Hepatocyte (in vitro differentiated cells): ENCODE results near the gene ZBP1. TPM values are rescaled to one million over a fixed set of nuclear protein-coding genes. Genes with fewer than 3 reads are reported as not detected.

Experiments
- DNase-seq: peaks from one replicate; pipeline ENCODE4 v3.0.0-alpha.2; 2016; ENCODE audit warnings: low spot score
- H2AFZ ChIP-seq: fragments of 200-600 bp; sonication (generic); 2 replicates; pipeline ENCODE4 v1.6.0; 2016; ENCODE audit warnings: antibody characterized with exemption, mild to moderate bottlenecking
- H3K27ac ChIP-seq: fragments of 200-600 bp; sonication (generic); 2 replicates; pipeline ENCODE4 v1.5.1; 2016; ENCODE audit warnings: mild to moderate bottlenecking
- H3K27me3 ChIP-seq: fragments of 200-600 bp; sonication (generic); 2 replicates; pipeline ENCODE4 v1.6.1; 2016
- H3K36me3 ChIP-seq: fragments of 200-600 bp; sonication (generic); replicated peaks from 2 replicates; pipeline ENCODE4 v1.5.1; 2016; ENCODE audit warnings: low read depth; ENCODE audit not compliant: insufficient read depth
- H3K4me1 ChIP-seq: fragments of 200-600 bp; sonication (generic); 2 replicates; pipeline ENCODE4 v1.5.1; 2016; ENCODE audit warnings: mild to moderate bottlenecking, moderate library complexity; ENCODE audit not compliant: insufficient read depth
- H3K4me2 ChIP-seq: fragments of 200-600 bp; sonication (generic); 2 replicates; pipeline ENCODE4 v1.6.0; 2016
- H3K4me3 ChIP-seq: fragments of 200-600 bp; sonication (generic); 2 replicates; pipeline ENCODE4 v1.5.1; 2016; ENCODE audit warnings: mild to moderate bottlenecking
- H3K79me2 ChIP-seq: fragments of 200-600 bp; sonication (generic); 2 replicates; pipeline ENCODE4 v1.6.0; 2017; ENCODE audit warnings: mild to moderate bottlenecking
- H3K9me2 ChIP-seq: fragments of 200-600 bp; sonication (generic); replicated peaks from 2 replicates; pipeline ENCODE4 v1.6.0; 2017; ENCODE audit warnings: mild to moderate bottlenecking; ENCODE audit not compliant: insufficient read depth
- H3K9me3 ChIP-seq: fragments of 200-600 bp; sonication (generic); 2 replicates; pipeline ENCODE4 v1.5.1; 2016; ENCODE audit warnings: low read depth, mild to moderate bottlenecking
- H4K20me1 ChIP-seq: fragments of 200-600 bp; sonication (generic); 2 replicates; pipeline ENCODE4 v1.6.0; 2016; ENCODE audit warnings: mild to moderate bottlenecking; ENCODE audit not compliant: insufficient read depth, poor library complexity, severe bottlenecking
- CTCF ChIP-seq: fragments of 200-600 bp; sonication (generic); IDR thresholded peaks from 2 replicates; pipeline ENCODE4 v1.5.1; 2016; ENCODE audit warnings: antibody characterized with exemption, mild to moderate bottlenecking; ENCODE audit not compliant: poor library complexity
- EZH2 ChIP-seq: fragments of 200-600 bp; sonication (generic); IDR thresholded peaks from 2 replicates; pipeline ENCODE4 v1.6.1; 2016; ENCODE audit warnings: antibody characterized with exemption, mild to moderate bottlenecking, borderline replicate concordance
- EZH2phosphoT487 ChIP-seq: fragments of 200-600 bp; sonication (generic); IDR thresholded peaks from one replicate; pipeline ENCODE4 v1.6.1; 2018; ENCODE audit warnings: antibody characterized with exemption, mild to moderate bottlenecking, low read depth, moderate library complexity; ENCODE audit not compliant: unreplicated experiment, severe bottlenecking
- WGBS: methylation state at CpG from one replicate; pipeline ENCODE4 v1.1.6; 2016; ENCODE audit warnings: low lambda C conversion rate; ENCODE audit errors: missing lambda C conversion rate; 5-methylcytosine and 5-hydroxymethylcytosine counted together
- polyA plus RNA-seq: library from polyadenylated mRNA; unstranded; fragments of >200 nt; fragmentation: Nextera tagmentation; extraction: Ambion mirVana; gene quantifications from 2 replicates; pipeline ENCODE4 v1.2.1, GENCODE V29; 2016
- total RNA-seq: library from RNA; depleted of rRNA; stranded (reverse); fragments of >200 nt; gene quantifications from 2 replicates; pipeline ENCODE4 v1.2.3, GENCODE V29; 2014

The ZBP1 gene
- total and polyA plus RNA-seq, 2 experiments from 2014 or later, result not detected

GRCh38 chr20:57617079-57617795 is 3.0 kb downstream of the ZBP1 start:
- TF ChIP-seq EZH2phosphoT487, result no peak
- TF ChIP-seq EZH2, result no peak
- TF ChIP-seq CTCF, result no peak

GRCh38 chr20:57616143-57616951 is 3.9 kb downstream of the ZBP1 start:
- no peaks in the 10 kb centered on the region for H4K20me1 ChIP-seq
- H3K9me3 ChIP-seq, result no peaks in the 10 kb centered on the region
- no peaks in the 10 kb centered on the region for H3K27me3 ChIP-seq
- H2AFZ ChIP-seq, result no peak overlapping the region
- TF ChIP-seq EZH2 (no peak), EZH2phosphoT487 (no peak), CTCF (no peak)
- no peaks in the 10 kb centered on the region for H3K9me2 ChIP-seq
- WGBS, result 92% methylated on average over 20 of the region's 20 CpGs
- no peak overlapping the region for H3K4me2 ChIP-seq
- no peaks in the 10 kb centered on the region for H3K4me1 ChIP-seq
- DNase-seq, result no peak
- H3K36me3 ChIP-seq, result no peaks in the 10 kb centered on the region
- no peak overlapping the region for H3K27ac ChIP-seq
- no peaks in the 10 kb centered on the region for H3K79me2 ChIP-seq
- no peak overlapping the region for H3K4me3 ChIP-seq

More at GRCh38 chr20:57617079-57617795, 3.0 kb downstream of the ZBP1 start:
- no peaks in the 10 kb centered on the region for H3K27me3 ChIP-seq
- no peak overlapping the region for H3K27ac ChIP-seq
- WGBS, result 95% methylated on average over 6 of the region's 6 CpGs
- H3K79me2 ChIP-seq, result no peaks in the 10 kb centered on the region
- H3K4me1 ChIP-seq, result no peaks in the 10 kb centered on the region
- H3K9me3 ChIP-seq, result no peaks in the 10 kb centered on the region
- no peak overlapping the region for H3K4me2 ChIP-seq
- no peak overlapping the region for H2AFZ ChIP-seq
- no peaks in the 10 kb centered on the region for H3K9me2 ChIP-seq
- no peak overlapping the region for H3K4me3 ChIP-seq
- H3K36me3 ChIP-seq, result no peaks in the 10 kb centered on the region
- no peak for DNase-seq
- H4K20me1 ChIP-seq, result no peaks in the 10 kb centered on the region

- Histone ChIP-seq H3K27me3 (no peaks in the 10 kb centered on the region), H3K79me2 (no peaks in the 10 kb centered on the region), H2AFZ (no peak overlapping the region), H3K27ac (no peak overlapping the region), H4K20me1 (no peaks in the 10 kb centered on the region), H3K9me2 (no peaks in the 10 kb centered on the region), H3K4me3 (no peak overlapping the region), H3K4me2 (no peak overlapping the region), H3K9me3 (no peaks in the 10 kb centered on the region), H3K4me1 (no peaks in the 10 kb centered on the region), H3K36me3 (no peaks in the 10 kb centered on the region)
- 81% methylated on average over 8 of the region's 8 CpGs for WGBS
- no peak for DNase-seq
- TF ChIP-seq EZH2, result no peak
- no peak for TF ChIP-seq CTCF
- TF ChIP-seq EZH2phosphoT487, result no peak
These were observed 4.8 kb downstream of the ZBP1 start for GRCh38 chr20:57615445-57615811.
